Measurements from ENCODE around the gene SUCNR1.
"Not testable (repeated sequence)": the region's sequence is repeated elsewhere in the genome, so short reads cannot be mapped to it uniquely, and the experiment has no call there.

SUCNR1 gene

GRCh38 chr3:151871639-151872468, 1.6 kb upstream of the SUCNR1 start:
- no peak for DNase-seq (ENCODE audit: low read depth)

DNA sequence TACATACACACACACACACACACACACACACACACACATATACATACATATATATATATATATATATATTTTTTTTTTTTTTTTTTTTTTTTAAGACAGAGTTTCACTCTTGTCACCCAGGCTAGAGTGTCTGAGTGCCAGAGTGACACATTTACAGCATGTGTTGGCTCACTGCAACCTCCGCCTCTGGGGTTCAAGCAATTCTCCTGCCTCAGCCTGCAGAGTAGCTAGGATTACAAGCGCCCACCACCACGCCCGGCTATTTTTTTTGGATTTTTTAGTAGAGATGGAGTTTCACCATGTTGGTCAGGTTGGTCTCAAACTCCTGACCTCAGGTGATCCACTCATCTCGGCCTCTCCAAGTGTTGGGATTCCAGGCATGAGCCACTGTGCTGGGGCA, 636 bp downstream of the SUCNR1 start:
- DNase-seq (ENCODE audit: low read depth) = not testable (repeated sequence)

GRCh38 chr3:151875759-151876158, 2.3 kb downstream of the SUCNR1 start:
- DNase-seq (ENCODE audit: low read depth) = no peak

GRCh38 chr3:151877269-151877668, 3.8 kb downstream of the SUCNR1 start:
- DNase-seq (ENCODE audit: low read depth) = no peak

DNA sequence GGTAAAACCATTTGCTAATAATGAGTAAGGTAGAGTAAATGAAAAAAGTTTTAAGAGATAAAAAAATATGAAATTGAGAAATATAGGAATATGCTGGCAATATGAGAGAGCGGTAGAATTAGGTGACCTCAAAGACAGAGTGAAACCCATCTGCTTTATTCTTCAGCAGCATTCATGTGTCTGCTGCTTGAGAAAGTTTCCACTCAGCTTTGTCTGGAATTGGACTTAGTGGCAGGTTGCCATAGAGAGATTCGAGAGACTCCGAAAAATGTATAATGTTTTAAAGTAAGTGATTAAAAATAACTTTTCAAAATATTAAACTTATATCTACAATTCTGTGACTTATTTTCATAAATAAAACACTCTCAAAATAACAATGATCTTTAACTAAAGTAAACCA, 5.0 kb downstream of the SUCNR1 start:
- DNase-seq (ENCODE audit: low read depth) = no peak

DNA sequence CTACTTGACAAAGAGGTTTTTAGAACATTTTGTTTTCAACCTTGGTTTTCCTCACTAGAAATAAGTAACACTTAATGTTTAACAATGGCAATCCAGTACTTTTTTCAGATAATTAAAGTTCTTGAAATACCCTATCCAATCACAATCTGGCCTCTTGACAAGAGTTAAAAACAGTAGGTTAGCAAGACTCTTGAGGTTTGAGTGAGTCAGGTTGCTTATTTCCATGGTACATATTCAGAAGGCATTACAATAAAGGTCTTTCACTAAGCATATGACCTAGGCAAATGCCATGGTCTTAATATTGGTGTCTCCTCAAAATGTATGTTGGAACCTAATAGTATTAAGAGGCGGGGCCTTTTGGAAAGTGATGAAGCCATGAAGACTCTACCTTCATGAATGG, 5.6 kb downstream of the SUCNR1 start:
- no peak for DNase-seq (ENCODE audit: low read depth)

- DNase-seq (ENCODE audit: low read depth) = no peak
Measured at GRCh38 chr3:151879679-151880415, 6.4 kb downstream of the SUCNR1 start.

DNA sequence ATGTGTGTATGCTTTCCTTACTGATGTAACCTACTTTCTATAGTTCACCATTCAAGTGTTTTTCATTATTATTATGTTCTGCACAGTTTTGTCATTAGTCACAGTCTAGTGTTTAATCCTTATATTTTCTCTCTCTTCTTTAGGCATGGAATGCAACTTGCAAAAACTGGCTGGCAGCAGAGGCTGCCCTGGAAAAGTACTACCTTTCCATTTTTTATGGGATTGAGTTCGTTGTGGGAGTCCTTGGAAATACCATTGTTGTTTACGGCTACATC, 6.9 kb downstream of the SUCNR1 start:
- DNase-seq (ENCODE audit: low read depth) = no peak

GRCh38 chr3:151881137-151881536, 7.7 kb downstream of the SUCNR1 start:
- DNase-seq (ENCODE audit: low read depth) = no peak

DNA sequence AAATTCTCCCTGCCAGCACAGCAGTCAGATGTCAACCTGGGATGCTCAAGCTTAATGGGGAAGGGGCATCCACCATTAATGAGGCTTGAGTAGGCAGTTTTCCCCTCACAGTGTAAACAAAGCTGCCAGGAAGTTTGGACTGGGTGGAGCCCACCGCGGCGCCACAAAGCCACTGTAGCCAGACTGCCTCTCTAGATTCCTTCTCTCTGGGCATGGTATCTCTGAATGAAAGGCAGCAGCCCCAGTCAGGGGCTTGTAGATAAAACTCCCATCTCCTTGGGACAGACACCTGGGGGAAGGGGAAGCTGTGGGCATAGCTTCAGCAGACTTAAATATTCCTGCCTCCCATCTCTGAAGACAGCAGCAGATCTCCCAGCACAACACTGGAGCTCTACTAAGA, 12.0 kb downstream of the SUCNR1 start:
- not testable (repeated sequence) for DNase-seq (ENCODE audit: low read depth)

DNA sequence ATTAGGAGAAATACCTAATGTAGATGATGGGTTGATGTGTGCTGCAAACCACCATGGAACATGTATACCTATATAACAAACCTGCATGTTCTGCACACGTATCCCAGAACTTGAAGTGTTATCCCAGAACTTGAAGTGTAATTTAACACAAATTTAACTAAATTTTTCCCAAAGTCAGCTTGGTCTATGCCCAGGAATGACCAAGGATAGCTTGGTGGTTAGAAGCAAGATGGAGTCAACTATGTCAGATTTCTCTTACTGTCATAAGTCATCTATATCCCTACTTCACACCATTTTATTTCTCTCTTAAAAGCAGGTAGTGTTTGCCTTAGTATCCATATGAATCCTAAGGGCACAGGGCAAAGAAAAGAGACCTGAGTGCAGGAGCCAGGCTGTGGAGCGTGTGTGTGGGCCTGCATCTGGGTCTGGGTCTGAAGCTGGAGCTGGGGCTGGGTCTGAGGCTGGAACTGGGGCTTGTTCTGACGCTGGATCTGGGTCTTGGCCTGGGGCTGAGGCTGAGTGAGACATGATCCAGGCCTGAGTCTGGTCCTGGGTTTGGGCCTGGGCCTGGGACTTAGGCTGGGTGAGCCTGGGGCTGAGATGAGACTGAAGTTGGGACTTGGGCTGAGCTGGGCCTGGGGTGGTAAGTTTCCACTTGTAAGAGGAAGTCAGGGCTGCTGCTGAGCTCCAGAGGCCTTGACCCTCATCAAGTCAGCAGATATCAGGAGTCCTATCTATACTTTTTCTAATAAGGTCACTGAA, 14.2 kb downstream of the SUCNR1 start:
- DNase-seq (ENCODE audit: low read depth) = not testable (repeated sequence)

DNA sequence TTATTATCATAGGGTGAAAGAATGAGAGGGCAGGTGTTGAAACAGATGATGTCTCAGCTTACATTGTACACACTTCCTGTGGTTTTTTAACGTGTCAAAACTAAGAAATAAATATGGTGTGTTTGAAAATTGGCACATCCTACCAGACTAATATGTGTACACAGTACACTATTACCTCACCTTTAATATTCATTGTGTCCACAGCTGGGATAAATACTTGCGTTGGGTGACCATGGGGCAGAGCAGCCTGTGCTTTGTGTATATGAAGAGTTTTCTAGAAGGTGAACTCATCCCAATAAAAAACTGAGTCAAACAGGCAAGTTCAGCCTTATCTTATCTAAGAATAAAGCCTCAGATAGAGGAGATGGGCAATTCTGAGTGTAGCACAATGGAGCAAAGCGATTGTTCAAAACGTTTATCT, 17.3 kb downstream of the SUCNR1 start:
- DNase-seq (ENCODE audit: low read depth) = no peak

DNA sequence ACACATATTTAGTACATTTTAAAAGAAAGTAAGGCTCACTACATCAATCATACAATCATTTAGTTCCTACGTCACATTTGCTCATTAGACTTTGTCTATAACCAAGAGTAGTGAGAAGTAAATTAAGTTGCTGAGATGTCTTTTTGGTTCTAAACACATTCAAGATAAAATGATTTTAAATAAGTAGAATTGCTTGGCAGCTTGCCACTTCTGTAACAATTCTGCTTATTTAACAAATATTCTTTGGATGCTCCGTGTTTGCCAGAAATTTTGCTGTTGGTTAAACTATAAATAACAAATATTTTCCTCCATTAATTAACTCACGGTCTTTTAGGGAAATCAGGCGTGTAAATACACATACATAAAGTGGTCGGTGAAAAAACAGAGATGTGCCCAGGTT, 18.3 kb downstream of the SUCNR1 start:
- no peak for DNase-seq (ENCODE audit: low read depth)

DNA sequence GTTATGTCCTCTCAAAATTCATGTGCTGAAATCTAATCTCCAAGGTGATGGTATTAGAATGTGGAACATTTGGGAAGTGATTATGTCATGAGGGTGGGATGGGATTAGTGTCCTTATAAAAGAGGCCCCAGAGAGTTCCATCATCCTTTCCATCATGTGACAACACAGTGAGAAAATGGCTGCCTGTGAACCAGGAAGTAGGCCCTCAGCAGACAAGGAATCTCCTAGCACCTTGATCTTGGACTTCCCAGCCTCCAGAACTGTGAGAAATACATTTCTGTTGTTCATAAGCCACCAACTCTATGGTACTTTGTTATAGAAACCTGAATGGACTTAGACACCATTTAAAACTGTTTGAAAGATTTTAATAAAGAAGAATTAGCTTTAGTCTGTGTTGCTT, 20.8 kb downstream of the SUCNR1 start:
- DNase-seq (ENCODE audit: low read depth) = no peak

- no peak for DNase-seq (ENCODE audit: low read depth)
Measured at GRCh38 chr3:151895478-151896241, 22.2 kb downstream of the SUCNR1 start.

DNA sequence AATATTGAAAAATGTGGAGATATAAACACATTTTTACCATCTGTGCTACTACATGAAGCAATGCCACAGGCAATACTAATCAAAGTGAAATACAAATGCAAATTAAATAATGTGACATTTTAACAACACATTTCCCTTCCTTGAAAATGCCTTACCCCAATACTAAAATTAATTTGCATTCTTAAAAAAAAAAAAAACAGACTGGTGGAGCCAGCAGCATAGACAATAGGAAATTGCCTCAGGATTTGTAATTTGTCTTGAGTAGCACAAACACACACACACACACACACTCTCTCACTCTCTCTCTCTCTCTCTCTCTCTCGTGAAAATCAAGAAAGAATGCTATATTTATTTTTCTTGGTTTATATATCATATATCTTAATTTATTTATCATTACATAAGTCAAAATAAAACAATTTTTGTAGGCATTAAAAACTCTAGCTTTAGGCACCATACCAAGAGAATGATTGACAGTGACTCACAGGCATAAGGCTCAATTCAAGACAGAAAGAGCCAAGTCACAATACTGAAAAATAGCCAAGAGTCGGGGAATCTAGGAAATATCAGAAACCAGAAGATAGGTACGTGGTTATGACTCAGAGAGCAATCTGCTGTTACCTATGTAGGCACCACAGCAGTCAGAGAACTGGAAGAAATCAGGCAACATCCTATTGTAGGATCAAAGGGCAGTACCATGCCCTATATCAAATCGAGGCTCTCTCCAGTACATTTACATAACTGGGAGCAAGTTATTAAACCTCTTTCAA, 23.0 kb downstream of the SUCNR1 start:
- DNase-seq (ENCODE audit: low read depth) = peak; percentile 19

DNA sequence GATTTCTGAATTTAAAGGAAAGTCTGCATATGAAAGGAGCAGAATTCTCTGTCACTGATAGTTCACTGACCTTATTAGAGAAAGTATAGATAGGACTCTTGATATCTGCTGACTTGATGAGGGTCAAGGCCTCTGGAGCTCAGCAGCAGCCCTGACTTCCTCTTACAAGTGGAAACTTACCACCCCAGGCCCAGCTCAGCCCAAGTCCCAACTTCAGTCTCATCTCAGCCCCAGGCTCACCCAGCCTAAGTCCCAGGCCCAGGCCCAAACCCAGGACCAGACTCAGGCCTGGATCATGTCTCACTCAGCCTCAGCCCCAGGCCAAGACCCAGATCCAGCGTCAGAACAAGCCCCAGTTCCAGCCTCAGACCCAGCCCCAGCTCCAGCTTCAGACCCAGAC, 24.7 kb downstream of the SUCNR1 start:
- DNase-seq (ENCODE audit: low read depth) = not testable (repeated sequence)

DNA sequence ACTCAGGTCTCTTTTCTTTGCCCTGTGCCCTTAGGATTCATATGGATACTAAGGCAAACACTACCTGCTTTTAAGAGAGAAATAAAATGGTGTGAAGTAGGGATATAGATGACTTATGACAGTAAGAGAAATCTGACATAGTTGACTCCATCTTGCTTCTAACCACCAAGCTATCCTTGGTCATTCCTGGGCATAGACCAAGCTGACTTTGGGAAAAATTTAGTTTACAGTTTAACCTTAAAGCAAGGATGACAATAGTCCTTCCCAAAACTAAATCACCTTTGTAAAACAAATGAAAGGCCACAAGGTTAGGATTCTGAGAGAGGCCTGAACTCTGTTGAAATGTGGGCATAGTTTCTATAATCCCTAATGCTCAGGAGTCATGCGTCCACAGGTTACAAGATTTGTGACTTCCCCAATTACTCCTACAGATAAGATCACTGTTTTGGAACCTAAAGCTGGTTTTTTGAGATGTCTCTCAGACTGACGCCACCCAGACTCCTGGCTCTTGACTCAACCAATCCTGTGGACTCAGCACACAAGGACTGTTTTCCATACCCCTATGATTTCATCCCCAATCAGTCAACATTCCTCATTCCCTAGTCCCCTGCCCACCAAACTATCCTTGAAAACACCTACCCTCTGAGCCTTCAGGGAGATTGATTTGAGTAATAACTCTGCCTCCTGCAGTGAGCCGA, 25.3 kb downstream of the SUCNR1 start:
- DNase-seq (ENCODE audit: low read depth) = not testable (repeated sequence)

DNA sequence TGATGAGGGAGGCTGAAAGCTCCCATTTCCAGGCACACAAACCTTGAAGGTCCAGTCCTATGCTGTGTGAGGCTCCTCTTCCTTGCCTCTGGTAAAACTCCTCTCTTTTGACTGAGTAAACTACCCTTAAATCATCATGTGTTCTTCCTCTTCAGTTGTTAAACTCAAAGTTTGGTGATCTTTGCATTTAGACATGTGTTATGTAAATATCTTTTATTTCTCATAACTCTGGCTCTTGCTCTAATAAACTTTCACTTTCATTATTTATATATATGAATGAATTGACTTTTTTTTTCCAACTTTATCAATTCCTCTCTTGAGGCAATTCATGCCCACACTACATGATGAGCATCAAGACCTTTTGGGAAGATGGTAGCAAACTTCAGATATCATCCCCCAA, 26.6 kb downstream of the SUCNR1 start:
- DNase-seq (ENCODE audit: low read depth) = no peak

- no peak for DNase-seq (ENCODE audit: low read depth)
Measured at GRCh38 chr3:151900460-151900859, 27.0 kb downstream of the SUCNR1 start.

Measured in GM04504 (cell line).